ENCODE results near the gene ARHGAP6.
"Not testable (repeated sequence)": the region's sequence is repeated elsewhere in the genome, so short reads cannot be mapped to it uniquely, and the experiment has no call there.

The ARHGAP6 gene

GRCh38 chrX:11382930-11383329, 282.8 kb downstream of the ARHGAP6 start:
- no peak for DNase-seq

DNA sequence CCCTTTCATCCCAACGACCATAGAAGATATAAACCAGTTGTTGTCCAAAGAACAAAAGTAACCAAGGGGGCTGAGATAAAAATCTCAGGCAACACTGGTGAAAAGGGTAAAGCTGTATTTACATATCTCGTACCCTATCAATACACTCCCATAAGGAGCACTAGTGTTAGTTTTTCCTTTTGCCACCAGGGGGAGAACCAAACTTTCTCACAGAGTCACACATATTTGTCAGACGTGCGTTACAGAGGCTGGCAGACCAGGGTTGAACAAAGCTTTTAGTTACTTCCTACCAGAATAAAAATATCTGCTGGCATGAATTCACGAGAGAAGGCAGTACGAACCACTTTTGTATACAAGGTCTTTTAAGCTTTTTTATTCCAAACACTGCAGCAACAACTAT, 284.3 kb downstream of the ARHGAP6 start:
- peak; percentile 78 for DNase-seq

DNA sequence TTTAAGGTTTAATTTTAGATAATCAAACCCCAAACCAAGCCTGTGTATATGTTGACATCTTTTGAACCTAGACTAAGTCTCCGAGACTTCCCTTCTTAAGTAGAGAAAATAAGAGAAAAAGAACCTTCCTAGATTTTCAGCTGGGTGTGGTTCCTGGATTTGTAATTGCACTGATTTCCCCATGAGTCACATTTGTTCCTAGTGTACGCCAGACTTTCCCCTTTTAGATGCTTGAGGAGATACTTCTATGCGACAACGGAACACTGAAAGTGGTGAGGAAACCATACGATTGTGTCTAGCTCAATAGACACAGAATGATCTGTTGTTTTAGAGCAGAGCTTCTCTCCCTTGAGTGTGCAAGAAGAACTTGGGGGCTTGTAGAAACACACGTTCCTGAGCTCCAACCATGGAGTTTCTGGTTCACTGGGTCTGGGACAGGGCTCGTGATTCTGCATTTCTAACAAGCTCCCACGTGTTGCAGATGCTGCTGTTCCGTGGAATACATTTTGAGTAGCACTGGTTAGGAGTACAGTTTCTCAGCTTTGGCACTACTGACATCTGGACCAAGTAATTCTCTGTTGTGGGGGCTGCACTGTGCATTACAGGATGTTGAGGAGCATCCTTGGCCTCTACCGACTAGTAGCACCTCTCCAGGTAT, 285.4 kb downstream of the ARHGAP6 start:
- no peak for DNase-seq

DNA sequence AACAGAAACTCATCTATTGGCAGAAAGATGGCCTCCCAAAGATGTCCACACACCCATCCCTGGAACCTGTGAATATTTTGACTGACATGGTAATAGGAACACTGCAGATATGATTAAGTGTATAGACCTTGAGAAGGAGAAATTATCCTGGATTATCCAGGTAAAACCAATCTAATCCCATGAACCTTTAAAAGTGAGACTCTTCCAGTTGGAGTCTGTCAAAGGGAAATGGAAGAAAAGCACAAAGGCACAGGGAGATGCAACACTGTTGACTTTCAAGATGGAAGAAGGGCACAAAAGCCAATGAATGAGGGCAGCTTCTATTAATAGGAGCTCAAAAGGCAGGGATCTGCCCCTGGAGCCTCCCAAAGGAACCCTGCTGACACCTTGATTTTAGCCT, 289.6 kb downstream of the ARHGAP6 start:
- DNase-seq, result no peak

- peak; percentile 85 for DNase-seq
Observed at GRCh38 chrX:11375614-11376119, 290.1 kb downstream of the ARHGAP6 start.

- no peak for DNase-seq
Observed at GRCh38 chrX:11374570-11374969, 291.1 kb downstream of the ARHGAP6 start.

DNA sequence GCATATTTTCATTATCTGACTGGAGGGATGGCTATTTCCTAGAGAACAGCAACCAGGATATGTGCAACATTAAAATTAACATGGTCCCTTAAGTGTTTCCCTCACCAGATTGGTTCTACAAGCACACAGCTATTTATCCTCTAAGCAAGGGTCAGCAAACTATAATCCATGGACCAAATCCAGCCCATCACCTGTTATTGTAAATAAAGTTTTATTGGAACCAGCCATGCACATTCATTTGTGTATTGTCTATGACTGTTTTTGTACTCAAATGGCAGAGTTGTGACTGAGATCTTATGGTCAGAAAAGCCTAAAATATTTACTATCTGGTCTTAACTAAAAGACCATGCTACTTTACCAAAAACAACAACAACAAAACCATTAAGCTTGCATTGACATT, 294.6 kb downstream of the ARHGAP6 start:
- no peak for DNase-seq

- peak; percentile 71 for DNase-seq
Observed at GRCh38 chrX:11367609-11368430, 297.9 kb downstream of the ARHGAP6 start.

DNA sequence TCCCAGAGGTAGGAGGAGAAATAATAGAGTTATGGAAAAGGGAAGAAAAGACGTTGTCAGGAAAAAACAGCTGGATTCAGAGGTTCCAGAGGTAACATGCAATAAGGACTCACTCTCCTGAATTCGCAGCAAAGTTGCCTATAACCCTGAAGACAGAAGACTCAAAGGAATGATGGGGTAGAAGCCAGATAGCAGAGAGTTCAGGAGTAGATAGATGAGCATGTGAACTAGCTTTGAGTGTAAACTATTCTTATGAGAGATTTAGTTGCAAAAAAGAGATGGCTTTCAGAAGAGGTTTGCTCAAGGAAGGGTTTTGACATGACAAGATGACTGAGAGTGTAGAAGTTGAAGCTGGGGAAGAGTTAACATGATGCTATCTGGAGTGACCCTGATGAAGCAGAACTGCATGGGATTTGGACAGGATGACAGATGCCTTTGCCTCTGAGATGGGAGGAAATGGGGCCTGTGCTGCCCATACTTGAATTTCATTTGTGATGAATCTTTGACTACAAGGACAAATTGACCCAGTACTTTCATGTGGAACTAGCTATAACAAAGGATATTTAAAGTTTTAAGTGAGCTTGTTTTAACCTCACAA, 298.6 kb downstream of the ARHGAP6 start:
- DNase-seq, result no peak

- DNase-seq, result no peak
Observed at GRCh38 chrX:11365426-11365825, 300.3 kb downstream of the ARHGAP6 start.

DNA sequence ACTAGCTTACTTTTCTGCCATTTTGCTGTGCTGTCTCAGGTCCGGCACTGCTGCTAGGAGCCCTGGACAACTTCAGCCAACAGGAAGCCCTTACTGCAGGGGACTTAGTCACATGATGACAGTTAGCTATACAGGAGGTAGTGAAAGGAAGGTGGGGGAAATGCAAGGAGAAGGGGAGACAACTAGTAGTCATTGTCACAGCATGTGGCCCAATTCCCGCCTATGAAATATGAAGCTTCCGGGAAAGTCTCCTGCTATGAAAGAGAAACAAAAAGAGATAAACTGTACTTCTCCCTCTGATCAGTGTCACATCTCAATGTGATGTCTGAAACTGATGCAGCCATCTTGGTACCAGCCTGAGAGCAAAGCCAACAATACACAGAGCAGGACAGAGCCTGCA, 300.9 kb downstream of the ARHGAP6 start:
- no peak for DNase-seq

GRCh38 chrX:11363825-11364224, 301.9 kb downstream of the ARHGAP6 start:
- DNase-seq, result not testable (repeated sequence)

DNA sequence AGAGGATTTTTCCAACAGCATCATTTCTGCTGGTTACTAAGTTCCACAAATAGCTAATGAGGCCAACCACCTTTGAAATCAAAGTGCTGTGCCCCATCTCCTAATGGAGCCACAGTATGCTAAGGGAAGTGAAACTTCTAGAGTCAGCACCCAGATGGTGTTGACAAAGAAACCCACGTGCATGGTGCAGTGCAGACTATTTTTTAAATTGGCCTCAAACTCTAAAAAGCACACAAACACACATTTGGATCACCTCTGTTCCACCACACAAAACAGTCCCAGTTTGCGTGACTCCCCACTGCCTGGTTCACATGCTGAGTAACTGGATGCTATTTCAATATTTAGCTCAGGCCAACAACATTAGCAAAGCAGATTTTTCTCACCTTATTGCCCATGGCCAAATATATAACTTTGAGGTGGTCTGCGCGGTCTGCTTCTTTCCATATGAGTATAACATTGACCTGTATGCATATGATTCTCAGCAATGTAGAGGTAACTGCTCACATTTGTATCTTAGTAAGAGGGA, 302.6 kb downstream of the ARHGAP6 start:
- DNase-seq, result no peak

- not testable (repeated sequence) for DNase-seq
Observed at GRCh38 chrX:11361666-11362065, 304.1 kb downstream of the ARHGAP6 start.

GRCh38 chrX:11355944-11356343, 309.8 kb downstream of the ARHGAP6 start:
- DNase-seq, result not testable (repeated sequence)

GRCh38 chrX:11355259-11355909, 310.3 kb downstream of the ARHGAP6 start:
- no peak for DNase-seq

DNA sequence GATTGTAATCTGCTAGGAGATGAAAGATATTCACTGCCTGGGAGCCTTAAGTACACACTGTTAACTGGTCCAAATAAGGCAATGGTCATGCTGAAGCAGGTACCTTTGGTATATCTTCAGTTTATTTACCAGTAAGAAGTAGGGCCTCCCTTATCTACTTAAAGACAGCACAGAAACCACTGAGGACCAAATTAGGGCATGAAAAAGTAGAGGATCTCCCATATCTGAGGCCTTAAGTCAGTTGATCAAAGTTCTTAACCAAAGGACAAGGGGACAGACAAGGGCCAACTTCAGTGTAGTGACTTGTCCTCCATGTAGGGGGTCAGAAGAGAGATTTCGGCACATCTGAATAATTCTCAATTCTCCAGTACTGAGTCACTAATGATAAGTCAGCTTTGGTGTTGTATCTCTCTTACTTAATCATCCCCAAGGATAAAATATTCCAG, 313.4 kb downstream of the ARHGAP6 start:
- DNase-seq, result peak; percentile 46

GRCh38 chrX:11351375-11352295, 314.1 kb downstream of the ARHGAP6 start:
- DNase-seq, result no peak

- DNase-seq, result no peak
Observed at GRCh38 chrX:11349661-11350337, 315.9 kb downstream of the ARHGAP6 start.

GRCh38 chrX:11349020-11349419, 316.7 kb downstream of the ARHGAP6 start:
- no peak for DNase-seq

- DNase-seq, result no peak
Observed at GRCh38 chrX:11347300-11347699, 318.4 kb downstream of the ARHGAP6 start.

Data from hematopoietic multipotent progenitor cell treated with erythropoietin and hydrocortisone succinate and interleukin-3 and kit ligand, for 6 days (in vitro differentiated cells).